Activated effector memory CD4-positive, alpha-beta T cell treated with anti-CD3 and anti-CD28 coated beads, Interleukin-2, amount 50 U/mL, for 16 hours (primary cell): Measurements from ENCODE around the gene LGI2.

ENCODE experiments used
- DNase-seq: peaks from one replicate; pipeline ENCODE4 v3.0.0-alpha.2; 2020

Gene LGI2

GRCh38 chr4:24992968-24993367, 37.8 kb downstream of the LGI2 start:
- DNase-seq = no peak

GRCh38 chr4:24991015-24991414, 39.7 kb downstream of the LGI2 start:
- DNase-seq = no peak

DNA sequence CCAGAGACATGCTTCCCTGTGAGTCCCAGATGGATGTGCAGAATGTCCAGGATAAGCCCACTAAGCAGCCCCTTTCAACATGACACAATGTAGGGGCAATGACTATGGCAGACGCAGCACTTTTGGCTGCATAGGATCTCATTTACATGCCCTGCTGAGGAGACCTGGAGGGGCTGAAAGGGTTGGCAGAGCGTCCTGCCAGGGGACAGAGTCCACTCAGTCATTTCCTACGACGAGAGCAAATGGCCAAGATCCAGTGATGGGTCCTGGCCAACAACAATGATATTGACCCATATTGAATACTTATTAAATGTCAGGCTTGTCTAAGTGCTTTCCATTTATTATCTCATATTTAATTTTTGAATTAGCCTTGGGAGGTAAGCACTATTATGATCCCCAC, 41.4 kb downstream of the LGI2 start:
- no peak for DNase-seq

DNA sequence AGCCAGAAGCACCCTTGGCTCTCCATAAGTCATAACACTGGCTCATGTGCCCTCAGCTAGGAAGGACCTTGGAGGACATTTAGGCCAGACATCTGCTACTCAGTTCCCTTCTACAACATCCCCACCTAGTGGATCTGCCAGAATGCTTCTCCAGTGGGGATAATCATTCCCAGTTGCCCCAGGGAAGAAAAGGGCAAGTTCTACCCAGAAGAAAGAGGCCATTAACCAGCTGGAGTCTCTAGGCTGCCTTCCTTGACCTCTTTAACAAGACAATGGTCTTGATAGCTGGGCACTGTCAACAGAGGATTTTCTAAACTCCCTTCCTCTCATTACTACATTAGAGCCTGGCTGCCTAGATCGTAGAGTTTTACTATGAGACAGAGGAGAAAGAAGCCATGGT, 42.0 kb downstream of the LGI2 start:
- no peak for DNase-seq

DNA sequence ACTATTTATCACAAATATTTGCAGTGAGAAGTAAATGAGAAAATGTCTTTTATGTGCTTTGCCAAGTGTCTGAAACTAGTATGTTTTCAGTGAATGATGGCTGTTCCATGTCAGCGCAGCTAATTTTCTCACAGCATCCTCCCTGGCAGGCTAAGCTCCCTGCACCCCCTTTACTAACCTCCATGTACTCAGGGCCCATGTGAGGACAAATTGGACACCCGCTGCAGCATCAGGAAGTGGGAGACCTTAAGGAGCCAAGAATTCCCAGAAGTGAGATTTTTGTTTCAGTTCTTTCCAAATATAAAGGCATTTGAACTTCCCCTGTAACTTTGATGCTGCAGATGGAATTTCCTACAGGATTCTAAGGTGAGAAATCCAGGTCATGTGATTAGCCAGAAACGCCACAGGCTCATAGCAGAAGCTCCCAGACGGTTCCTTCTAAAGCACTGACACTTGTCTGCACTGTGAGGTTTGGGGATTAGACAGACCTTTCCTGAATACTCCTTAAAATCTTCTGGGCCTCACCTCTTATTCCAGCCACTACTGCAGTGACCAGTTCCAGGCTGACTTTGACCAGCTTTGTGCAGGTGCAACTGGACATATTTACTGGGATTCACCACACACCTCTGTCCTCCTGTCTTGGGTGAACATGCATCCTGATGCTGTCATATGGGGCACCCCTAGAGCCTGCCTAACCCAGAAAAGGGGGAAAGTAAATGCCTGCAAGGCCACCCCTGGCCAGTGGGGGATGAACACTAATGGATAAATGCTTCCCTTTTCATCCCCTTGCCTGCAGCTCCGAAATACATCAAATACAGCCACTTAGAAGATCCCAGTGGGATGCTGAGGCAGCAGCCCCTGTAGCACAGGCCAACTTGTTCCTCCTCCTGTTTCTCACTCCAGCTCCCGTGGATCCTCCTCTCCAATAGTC, 45.9 kb downstream of the LGI2 start:
- no peak for DNase-seq

GRCh38 chr4:24980740-24981139, 50.0 kb downstream of the LGI2 start:
- no peak for DNase-seq

- DNase-seq = peak; percentile 76
Observed at GRCh38 chr4:24980064-24980690, 50.6 kb downstream of the LGI2 start.

- DNase-seq = no peak
Observed at GRCh38 chr4:24979554-24979953, 51.2 kb downstream of the LGI2 start.

- no peak for DNase-seq
Observed at GRCh38 chr4:24978291-24979075, 52.3 kb downstream of the LGI2 start.

DNA sequence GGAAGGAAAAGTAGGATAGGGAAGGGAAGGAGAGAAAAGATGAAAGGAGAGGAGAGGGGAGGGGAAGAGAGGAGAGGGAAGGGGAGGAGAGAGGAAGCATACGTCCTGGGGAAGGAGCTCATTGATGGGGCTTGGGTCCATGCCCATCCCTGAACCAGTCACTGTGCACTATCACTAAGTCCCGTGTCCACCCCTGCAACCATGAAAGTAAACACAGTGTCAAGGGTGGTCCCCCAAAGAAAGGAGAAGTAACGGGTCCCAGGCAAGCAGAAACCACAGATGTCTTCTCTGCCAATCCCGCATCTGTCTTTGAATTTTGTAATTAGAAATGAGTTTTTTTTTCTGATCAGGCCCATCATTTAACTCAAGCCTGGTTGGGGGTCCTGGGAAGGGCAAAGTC, 55.2 kb downstream of the LGI2 start:
- DNase-seq = no peak

DNA sequence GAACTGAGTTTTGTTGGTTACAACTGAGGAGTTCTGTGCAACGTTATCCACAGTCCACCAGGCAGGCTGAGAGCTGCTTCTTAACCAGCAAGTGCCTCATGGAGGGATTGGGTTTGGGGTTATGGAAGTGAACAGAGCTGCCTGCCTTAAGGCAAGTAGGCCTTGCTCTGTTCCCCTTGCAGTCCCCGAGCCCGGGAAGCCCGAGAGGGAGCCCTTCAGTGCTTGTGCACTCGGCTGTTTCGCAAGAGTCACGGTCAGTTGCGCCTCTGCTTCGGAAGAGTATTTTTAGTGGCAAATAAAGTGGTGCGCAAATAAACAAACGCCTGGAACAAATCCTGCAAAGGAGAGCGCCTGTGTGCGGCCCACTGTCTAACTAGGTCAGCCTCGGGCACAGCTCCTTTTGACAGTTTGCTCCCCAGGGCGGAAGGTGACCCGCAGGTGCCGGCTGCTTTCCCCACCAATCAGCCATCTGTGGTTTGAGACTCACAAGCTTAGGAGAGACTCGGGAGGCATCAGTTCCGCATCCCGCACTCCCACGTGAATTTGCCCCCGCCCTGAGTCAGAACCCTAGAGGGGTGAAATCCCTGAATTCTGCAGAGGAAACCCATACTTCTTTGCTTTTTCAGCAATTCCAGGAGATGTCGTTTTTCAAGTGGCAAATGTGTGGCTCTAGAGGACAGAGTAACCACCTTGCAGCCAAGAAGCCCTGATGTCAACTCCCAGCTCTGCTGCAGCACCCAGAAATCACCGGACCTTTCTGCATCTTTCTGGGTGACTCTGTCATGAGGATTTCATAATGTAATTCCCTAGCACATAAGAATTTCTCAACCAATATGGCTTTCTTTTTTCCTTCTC, 56.8 kb downstream of the LGI2 start:
- DNase-seq = no peak

GRCh38 chr4:24973404-24973746, 57.4 kb downstream of the LGI2 start:
- DNase-seq = no peak

GRCh38 chr4:24971192-24971591, 59.6 kb downstream of the LGI2 start:
- no peak for DNase-seq

GRCh38 chr4:24970635-24971034, 60.1 kb downstream of the LGI2 start:
- no peak for DNase-seq

DNA sequence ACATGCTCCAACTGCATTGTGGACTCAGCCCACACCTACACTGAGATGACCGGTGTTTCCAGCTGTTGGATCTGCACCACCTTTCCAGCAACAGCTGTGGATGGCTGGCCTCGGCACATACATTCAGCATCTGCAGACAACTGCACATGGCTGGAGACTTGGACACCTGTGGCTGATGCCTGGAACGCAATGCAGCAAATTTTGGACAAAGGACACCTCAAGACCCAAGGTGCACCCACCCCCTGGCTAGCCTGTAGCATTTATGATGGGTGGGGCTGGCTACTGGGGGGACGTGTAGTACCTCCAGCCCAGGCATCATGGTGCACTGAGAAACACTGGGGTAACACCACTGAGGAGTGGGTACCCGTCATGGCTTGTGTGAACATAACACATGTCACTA, 60.6 kb downstream of the LGI2 start:
- DNase-seq = no peak

DNA sequence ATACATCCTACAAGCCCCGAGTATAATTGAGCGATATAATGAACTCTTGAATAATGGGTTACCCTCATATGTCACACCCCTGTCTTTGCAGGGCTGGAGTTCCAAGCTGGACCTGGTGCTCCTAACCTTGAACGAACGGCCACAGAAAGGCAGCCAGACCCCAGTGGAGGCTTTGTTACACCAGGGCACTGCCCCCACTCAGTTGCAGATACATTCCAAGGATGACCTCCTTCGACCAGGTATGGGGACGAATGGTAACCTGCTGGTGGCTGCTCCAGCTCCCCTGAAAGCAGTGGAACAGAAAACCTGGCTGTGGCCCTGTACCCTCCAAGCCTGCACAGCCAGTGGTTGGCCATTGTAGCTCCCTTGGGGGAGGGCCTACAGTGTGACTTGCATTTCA, 61.3 kb downstream of the LGI2 start:
- no peak for DNase-seq

DNA sequence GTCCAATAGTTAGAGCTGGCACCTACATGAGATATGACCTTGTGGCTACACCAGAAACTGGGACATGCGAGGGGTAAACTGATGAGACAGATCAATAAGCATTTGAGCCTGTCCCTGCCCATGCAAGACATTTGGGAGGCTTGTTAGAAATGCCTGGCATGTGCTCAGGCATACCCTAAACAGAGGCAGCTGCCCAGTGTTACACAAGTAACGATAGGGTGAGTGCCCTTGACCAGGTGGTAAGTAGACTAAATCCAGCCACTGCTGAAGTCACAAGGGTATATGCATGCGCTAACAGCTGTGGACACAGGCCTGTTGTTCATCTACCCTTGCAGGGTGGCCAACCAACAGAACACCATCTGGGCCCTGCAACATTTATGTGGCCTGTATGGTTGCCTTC, 61.8 kb downstream of the LGI2 start:
- DNase-seq = no peak

- no peak for DNase-seq
Observed at GRCh38 chr4:24968278-24968677, 62.5 kb downstream of the LGI2 start.

- DNase-seq = no peak
Observed at GRCh38 chr4:24967346-24967745, 63.4 kb downstream of the LGI2 start.

DNA sequence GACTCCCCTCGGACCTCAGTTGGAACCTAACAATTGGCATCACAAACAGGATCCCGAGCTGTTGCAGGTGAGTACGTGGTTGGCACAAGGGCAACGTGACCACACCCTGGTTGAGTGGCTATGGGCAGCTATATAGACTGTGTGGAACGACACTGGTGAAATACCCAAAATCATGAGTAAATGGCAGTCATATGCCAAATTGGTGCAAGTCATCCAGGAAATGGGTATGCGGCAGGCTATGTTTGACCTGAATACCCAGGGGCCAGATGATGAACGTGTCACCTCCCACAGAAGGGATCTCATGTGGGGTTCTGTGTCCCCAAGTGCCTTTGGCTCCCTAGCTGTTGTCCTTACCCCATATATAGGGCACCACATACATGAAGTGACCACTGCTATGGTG, 64.7 kb downstream of the LGI2 start:
- no peak for DNase-seq

DNA sequence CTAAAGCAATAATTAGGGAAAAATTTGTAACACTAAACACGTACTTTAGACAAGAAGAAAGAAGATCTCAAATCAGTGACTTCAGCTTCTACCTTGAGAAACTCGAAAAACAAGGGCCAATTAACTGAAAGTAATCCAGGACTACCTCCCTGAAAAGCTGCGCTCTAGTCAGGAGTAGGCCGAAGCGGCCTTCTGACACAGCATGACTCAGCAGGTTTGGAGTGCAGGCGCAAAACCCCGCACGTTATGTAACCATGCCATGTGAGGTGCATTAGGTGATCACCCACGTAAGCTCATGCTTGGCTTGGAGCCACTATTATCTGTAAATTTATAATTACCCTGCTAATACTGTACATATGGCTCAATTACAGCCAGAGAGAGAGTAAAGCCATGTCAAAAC, 65.1 kb downstream of the LGI2 start:
- no peak for DNase-seq

DNA sequence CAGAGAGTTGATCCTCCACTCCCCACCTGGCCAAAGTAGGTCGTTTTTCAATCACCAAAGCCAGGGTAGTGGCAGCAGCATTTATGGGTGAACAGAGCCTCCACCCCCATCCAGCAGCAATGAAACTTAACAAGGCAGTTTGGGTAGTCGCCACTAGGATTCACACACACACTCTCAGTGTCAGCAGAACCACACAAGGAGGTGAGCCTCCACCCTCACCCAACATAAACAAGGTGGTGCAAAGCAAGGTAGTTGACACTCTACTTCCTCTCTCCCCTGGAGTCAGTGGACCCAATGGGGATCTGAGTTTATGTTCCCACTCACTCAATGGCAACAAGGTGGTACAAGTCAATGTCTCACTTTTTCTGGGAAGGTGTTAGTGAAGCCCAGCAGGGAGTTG, 67.5 kb downstream of the LGI2 start:
- DNase-seq = no peak

DNA sequence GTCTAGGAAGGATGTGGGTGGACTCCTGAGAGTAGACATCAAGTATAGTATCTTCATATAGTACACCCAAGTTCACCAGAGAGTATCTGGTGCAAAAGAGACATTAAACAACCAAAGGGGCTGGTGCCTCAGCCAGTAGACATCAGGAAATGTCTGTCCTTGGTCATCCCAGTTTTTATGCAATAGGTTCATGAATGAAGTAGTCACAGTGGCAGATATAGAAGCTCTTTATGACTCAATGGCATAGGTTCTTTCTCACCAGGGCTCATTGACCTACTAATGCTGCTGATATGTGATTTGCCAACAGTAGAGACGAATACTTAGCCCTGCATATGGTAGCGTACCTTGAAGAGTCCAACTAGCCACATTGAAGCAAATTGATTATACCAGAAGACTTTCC, 72.9 kb downstream of the LGI2 start:
- no peak for DNase-seq
